WI38 (cell line): Measurements from ENCODE around the gene ATP6V1C2.

Experiments
- H3K4me3 ChIP-seq: 2 replicates; pipeline ENCODE4 v1.5.1; 2011; ENCODE audit warnings: low read depth, mild to moderate bottlenecking, control low read depth, low read length
- CTCF ChIP-seq: IDR thresholded peaks from 2 replicates; pipeline ENCODE4 v1.5.1; 2012; ENCODE audit warnings: low read depth, mild to moderate bottlenecking, control low read depth, low read length

The ATP6V1C2 gene

GRCh38 chr2:10765461-10765860, 44.0 kb downstream of the ATP6V1C2 start:
- H3K4me3 ChIP-seq: no peak overlapping the region
- no peak for TF ChIP-seq CTCF

- no peak overlapping the region for H3K4me3 ChIP-seq
- TF ChIP-seq CTCF: no peak
Measured at GRCh38 chr2:10765914-10766313, 44.5 kb downstream of the ATP6V1C2 start.

GRCh38 chr2:10768063-10768507, 46.7 kb downstream of the ATP6V1C2 start:
- no peak overlapping the region for H3K4me3 ChIP-seq
- TF ChIP-seq CTCF: no peak

- H3K4me3 ChIP-seq: no peak overlapping the region
- no peak for TF ChIP-seq CTCF
Measured at GRCh38 chr2:10770956-10771750, 49.7 kb downstream of the ATP6V1C2 start.

GRCh38 chr2:10771786-10772185, 50.4 kb downstream of the ATP6V1C2 start:
- no peak overlapping the region for H3K4me3 ChIP-seq
- TF ChIP-seq CTCF: no peak

- no peak for TF ChIP-seq CTCF
- H3K4me3 ChIP-seq: no peak overlapping the region
Measured at GRCh38 chr2:10772201-10772867, 50.9 kb downstream of the ATP6V1C2 start.

- TF ChIP-seq CTCF: no peak
- no peak overlapping the region for H3K4me3 ChIP-seq
Measured at GRCh38 chr2:10772868-10773215, 51.4 kb downstream of the ATP6V1C2 start.
